HG03103 (cell line): ENCODE results near the gene PCDHA13.
"Not testable (repeated sequence)": the region's sequence is repeated elsewhere in the genome, so short reads cannot be mapped to it uniquely, and the experiment has no call there.

Experiments
- ATAC-seq: cut with Tn5 transposase; IDR thresholded peaks from one replicate; pipeline ENCODE4 v1.9.1; 2021; ENCODE audit warnings: low read depth; ENCODE audit not compliant: unreplicated experiment

The PCDHA13 gene

GRCh38 chr5:140868721-140869554, 13.0 kb upstream of the PCDHA13 start, which contains the start of gene PCDHA11:
Gene PCDHA11, plus strand, starts transcription at chr5:140868957. Its CDS starts 147 bp downstream, at chr5:140869104.
- no peak for ATAC-seq

GRCh38 chr5:140869555-140869886, 12.4 kb upstream of the PCDHA13 start:
- ATAC-seq, result no peak

GRCh38 chr5:140870221-140871201, 11.4 kb upstream of the PCDHA13 start:
- ATAC-seq, result no peak

- ATAC-seq, result no peak
These were observed 6.5 kb upstream of the PCDHA13 start, which contains the start of gene PCDHA12 for GRCh38 chr5:140875085-140876065. Gene PCDHA12, plus strand, starts transcription at chr5:140875308. Its CDS starts 165 bp downstream, at chr5:140875473.

GRCh38 chr5:140876541-140877261, 5.2 kb upstream of the PCDHA13 start:
- not testable (repeated sequence) for ATAC-seq

GRCh38 chr5:140877262-140877581, 4.7 kb upstream of the PCDHA13 start:
- no peak for ATAC-seq

DNA sequence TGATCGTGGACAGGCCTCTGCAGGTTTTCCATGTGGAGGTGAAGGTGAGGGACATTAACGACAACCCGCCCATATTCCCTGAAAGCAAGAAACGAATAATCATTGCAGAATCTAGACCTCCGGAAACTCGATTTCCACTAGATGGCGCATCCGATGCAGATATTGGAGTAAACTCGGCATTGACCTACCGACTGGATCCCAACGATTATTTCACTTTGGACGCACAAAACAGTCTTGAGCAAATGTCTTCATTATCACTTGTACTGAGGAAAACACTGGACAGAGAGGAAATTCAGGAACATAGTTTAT, 621 bp downstream of the PCDHA13 start:
- ATAC-seq, result no peak

DNA sequence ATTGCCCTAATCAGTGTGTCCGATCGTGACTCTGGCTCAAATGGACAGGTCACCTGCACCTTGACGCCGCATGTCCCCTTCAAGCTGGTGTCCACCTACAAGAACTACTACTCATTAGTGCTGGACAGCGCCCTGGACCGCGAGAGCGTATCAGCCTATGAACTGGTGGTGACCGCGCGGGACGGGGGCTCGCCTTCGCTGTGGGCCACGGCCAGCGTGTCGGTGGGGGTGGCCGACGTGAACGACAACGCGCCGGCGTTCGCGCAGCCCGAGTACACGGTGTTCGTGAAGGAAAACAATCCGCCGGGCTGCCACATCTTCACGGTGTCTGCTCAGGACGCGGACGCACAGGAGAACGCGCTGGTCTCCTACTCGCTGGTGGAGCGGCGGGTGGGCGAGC, 1.4 kb downstream of the PCDHA13 start:
- no peak for ATAC-seq

GRCh38 chr5:140883927-140884697, 2.2 kb downstream of the PCDHA13 start:
- ATAC-seq, result no peak

DNA sequence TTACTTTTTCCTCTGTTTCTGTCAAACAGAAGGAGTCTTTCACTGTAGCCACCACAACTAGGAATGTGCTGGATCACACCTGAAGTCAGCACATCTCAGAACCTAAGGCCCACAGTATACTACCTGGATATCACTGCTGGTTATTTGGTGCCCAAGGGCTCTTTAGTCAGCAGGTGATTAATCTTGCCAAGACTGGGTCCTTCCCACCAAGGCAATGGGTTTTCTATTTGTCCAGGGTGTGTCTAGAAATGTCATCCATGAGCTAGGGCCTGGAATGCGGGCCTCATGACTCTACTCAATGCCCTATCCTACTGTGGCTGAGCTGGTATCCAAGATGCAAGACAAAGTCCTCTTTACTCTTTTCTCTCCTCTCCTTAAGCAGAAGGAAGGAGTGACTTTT, 34.4 kb downstream of the PCDHA13 start:
- no peak for ATAC-seq

DNA sequence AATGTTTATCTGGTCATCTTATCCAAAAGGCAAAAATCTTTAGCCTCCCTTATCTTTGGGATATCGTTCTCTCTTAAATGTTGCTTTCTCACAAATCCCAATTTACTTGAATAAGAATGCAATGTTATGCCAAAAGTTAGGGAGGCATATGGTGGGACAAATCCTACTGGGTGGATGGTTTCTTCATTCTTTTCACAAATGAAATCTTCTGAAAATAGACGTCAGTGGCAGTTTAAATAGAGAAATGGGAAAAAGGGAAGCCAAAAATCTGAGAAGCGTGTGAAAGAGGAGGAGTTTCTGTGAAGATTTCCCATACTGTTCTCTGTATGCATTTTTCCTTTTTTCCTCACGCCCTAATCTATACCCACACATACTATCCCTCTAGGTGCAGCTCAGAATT, 41.7 kb downstream of the PCDHA13 start:
- no peak for ATAC-seq

DNA sequence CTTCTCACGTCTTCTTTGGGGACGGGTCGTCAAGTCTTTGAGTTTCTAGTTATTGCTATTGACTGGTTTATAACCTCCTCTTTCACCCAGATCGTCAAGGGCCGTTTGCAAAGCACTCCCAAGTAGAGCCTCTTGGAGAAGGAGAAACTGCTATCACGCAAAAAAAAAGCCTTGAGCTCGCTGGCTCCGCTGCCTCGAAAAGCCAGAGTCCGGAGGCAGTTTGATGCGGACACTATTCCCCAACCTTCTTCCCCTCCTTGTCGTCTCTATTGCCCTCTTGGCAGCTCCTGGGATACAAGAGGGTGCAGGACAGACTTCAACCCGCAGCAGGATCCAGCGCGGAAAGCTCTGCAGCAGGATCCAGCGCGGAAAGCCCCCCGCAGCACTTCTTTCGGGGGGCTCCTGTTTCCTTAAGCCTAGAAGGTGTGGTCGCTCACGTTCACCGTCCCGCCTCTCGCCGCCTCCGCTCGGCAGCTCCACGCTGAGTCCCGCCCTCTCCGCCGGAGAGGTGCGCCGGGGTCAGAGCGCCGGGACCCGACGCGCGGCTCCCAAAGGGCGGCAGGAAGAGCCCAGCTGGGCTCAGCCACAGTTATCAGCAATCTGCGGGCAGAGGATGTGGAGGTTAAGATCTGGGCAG, 44.0 kb downstream of the PCDHA13 start, which contains the start of gene PCDHAC1:
PCDHAC1 (plus strand) TSS at position 494 of the 637 bp plus-strand sequence. CDS start 594 bp downstream, outside the sequence.
- ATAC-seq, result no peak

DNA sequence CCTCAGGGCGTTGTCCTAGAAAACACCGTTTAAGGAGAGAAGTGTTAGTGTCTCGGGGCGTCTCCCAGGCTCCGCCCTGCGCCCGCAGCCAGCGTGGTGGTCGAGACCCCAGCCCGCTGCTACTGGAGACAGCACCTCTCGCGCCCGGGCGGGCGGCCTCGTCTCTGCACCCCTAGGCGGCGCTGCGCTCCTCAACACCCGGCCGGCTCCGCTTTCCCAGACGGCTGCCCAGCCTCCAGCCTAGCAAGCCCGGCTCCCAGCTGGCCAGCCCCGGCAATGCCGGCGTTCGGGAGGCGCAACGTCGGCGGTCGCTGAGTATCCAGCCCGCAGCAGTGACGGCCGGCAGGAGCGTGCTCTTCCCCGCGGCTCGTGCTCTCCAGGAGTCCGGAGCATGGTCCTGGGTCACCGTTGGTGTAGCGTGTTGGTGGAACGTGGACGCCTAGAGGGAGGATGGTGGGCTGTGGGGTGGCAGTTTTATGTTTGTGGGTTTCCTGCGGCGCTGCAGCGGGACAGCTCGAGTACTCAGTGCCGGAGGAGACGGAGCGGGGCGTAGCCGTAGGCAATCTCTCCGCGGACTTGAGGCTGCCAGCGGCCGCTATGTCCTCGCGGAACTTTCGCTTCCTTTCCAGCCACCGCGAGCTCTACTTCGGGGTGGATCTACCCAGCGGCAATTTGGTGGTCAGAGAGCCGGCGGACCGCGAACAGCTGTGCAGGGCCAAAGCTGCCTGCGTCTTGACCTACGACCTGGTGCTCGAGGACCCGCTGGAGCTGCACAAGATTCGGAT, 44.7 kb downstream of the PCDHA13 start:
- ATAC-seq, result no peak

- ATAC-seq, result no peak
These were observed 45.3 kb downstream of the PCDHA13 start for GRCh38 chr5:140927228-140927573.
